Activated naive CD4-positive, alpha-beta T cell (primary cell): ENCODE results near the gene STXBP1.

Experiments
- DNase-seq, 4 experiments: peaks; one replicate each; lab custom pipeline; 2025; lab: John Stamatoyannopoulos, UW

The STXBP1 gene

GRCh38 chr9:127715470-127716337 lies 103.6 kb downstream of the STXBP1 start, which contains the start of the genes PTRH1 and TTC16:
TSS of gene PTRH1 (minus strand) at chr9:127715663. CDS start at chr9:127715639, 24 bp downstream.
TSS of gene TTC16 (plus strand) at chr9:127716079. CDS start at chr9:127716146, 67 bp downstream.
- peak; percentile 92 to 96 (median 92) for DNase-seq

DNA sequence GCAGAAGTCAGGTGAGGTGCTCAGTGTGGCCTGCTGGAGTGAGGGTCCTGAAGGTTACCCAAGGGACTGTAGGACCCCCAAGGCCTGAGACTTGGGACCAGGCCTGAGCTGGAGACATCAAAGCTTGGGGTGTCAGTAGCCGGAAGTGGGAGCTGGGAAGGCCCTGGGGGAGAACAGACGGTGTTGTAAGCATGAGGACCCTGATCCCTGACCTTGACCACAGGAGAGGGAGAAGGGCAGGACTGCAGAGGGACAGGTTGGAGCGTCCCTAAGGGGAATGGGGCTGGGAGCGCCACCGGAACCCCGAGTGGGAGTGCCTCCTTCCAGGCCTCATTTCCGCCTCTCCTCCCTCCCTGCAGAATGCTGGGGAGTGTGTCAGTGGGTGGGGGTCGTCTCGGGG lies 104.3 kb downstream of the STXBP1 start:
- DNase-seq: no peak

- DNase-seq: no peak
Measured at GRCh38 chr9:127717766-127718165, 105.7 kb downstream of the STXBP1 start.

- DNase-seq: peak in 1 of 4 experiments; percentile 15
Measured at GRCh38 chr9:127720031-127720864, 108.2 kb downstream of the STXBP1 start.

GRCh38 chr9:127720865-127721227 lies 108.8 kb downstream of the STXBP1 start:
- no peak for DNase-seq

DNA sequence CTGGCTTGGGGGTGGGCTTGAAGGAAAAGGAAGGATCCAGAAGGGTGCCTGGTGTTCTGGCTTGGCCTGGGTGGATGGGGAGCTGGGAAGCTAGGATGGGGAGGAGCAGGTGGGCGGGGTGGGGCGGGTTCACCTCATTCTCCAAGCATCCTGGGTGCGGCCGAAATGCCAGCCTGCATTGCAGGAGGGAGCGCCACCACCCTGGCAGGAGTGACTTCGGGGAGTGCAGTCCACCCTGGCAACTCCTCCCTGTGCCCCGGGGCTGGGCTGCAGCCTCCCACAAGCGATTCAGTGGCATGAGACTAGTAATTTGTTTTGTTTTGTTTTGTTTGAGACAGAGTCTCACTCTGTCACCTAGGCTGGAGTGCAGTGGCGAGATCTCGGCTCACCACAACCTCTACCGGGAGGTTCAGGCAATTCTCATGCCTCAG lies 109.3 kb downstream of the STXBP1 start:
- DNase-seq: no peak

GRCh38 chr9:127722055-127722745 lies 110.1 kb downstream of the STXBP1 start:
- DNase-seq: no peak

GRCh38 chr9:127723013-127723412 lies 110.9 kb downstream of the STXBP1 start:
- no peak for DNase-seq

DNA sequence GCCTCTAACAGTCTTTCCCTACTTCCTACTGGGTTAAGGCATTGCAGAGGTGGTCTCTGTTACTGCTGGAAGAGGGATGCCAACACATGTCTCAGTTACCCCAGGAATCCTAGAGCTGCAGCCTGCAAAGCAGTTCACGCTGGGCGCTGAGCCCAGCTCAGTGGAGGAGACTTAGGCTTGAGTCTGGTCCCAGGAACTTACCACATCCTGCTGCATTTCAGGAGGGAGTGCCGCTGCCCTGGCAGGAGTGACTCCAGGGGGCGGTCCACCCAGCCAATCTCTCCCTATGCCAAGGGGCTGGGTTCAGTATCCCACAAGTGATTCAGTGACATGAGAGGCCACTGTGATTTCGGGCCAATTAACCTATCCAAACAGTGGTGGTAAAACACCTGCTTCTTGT lies 111.4 kb downstream of the STXBP1 start:
- DNase-seq: no peak

DNA sequence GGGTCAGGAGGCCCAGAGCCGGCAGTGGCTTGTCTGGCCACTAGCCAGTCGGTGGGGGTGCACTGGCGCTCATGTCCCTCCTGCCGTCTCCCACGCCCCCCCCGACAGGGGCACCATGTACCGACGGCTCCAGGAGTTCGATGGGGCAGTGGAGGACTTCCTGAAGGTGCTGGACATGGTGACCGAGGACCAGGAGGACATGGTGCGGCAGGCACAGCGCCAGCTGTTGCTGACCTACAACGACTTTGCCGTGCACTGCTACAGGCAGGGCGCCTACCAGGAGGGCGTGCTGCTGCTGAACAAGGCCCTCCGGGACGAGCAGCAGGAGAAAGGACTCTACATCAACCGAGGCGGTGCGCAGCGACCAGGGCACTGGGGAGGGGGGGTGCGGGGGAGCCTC lies 111.9 kb downstream of the STXBP1 start:
- no peak for DNase-seq

GRCh38 chr9:127726871-127727270 lies 114.8 kb downstream of the STXBP1 start:
- no peak for DNase-seq

DNA sequence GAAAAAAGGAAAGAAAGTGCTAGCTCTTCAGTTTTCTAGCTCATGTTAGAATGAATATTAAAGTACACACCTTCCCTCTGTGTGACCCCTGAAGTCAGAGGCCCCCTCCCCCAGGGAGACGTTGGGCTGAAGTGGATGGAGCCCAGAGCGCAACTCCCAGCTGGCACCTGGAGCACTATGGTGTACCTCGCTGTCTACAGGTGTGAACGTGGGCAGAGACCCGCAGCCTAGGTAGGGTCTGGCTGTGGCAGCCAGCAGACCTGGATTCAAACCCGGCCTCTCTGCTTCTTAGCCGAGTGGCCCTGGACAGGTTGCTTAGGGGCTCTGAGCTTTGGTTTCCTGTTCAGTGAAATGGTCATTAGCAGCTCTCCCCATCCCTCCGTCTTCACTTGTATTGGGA lies 116.7 kb downstream of the STXBP1 start:
- no peak for DNase-seq

DNA sequence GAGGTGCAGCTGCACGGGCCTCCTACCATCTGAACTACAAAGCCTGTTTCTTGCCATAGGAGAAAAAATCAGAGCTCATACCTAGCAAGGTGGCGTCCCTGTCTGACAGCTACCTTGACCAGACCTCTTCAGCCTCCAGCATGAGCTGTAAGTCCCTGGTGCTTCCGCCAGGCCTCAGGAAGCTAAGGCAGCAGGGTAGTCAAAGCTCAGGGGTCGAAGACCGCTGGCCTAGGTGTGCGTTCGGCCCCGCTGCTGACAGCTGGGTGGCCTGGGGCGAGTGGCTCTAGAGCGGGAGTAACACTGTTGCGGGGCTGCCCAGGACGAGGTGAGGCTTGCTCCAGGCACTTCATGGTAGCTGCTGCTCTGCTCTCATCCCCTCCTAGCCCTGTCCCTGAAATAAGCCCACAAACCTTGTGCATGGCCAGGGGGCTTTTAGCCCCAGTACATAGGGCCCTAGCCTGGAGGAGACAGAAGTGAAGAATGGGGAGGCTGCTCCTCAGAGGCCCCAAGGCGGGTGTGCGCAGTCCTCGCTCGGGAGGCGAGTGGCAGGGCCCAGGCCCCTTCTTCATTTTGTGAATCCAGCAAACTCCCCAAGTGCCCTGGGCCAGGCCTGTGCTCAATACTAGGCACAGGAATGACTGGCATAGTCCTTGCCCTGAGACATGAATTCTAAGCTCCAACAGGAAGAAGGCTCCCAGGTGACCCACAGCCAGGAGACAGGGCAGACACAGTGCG lies 117.6 kb downstream of the STXBP1 start:
- DNase-seq: no peak

DNA sequence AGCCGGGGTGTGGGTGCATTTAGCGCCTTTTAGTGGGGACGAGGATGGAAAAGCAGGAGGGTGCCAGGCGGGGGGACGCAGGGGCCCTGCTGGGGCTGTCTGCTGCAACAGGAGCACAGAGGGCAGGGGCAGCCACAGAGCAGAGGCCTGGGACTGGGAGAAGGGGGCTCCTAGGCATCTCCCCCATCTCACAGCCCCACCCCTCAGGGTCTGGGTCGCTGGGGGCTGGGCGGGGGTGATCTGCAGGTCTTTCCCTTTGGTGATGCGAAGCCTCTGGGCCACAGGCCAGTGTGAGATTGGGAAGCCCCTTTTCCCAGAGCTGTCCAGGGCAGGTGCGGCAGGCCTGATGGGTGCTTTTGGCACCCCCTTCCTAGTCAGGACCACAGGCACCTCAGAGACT lies 118.2 kb downstream of the STXBP1 start:
- DNase-seq: no peak

DNA sequence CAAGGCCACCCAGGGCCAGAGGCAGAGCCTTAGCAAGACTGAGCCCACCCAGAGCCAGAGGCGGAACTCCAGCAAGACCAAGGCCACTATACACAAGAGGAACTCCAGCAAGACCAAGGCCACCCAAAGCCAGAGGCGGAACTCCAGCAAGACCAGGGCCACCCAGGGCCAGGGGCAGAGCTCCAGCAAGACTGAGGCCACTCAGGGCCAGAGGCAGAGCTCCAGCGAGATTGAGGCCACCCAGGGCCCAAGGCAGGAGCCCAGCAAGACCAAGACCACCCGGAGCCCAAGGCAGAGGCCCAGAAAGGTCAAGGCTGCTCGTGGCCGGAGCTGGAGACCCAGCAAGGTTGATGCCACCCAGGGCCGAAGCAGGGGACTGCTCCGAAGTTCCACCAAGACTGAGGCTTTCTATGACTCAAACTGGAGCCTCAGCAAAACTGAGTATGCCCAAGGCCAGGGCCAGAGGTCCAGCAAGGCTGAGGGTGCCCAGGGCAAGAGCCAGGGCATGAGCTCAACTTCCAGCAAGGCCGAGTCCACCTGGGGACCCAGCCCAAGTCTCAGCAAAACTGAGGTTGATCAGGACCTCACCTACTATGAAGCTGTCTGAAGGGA lies 118.8 kb downstream of the STXBP1 start:
- no peak for DNase-seq

DNA sequence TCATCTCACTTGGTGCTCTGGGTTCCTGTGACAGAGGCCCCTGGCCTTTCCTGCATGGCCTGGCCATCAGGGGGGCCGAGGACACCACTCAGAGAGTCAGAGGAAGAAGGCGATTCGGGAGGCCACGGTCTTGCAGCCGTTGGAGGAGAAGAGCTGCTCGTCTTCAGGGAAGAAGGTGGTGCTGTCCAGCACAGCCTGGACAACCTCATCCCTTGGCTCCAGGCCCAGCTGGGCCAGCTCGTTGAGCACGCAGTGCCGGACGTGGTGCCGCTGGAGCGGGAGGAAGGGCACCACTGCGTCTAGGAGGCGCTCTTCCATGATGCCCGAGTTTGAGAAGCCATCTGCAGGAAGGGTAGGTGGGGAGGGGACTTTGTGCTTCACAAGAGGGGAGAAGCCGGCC lies 119.9 kb downstream of the STXBP1 start:
- no peak for DNase-seq

- no peak for DNase-seq
Measured at GRCh38 chr9:127732444-127732843, 120.4 kb downstream of the STXBP1 start.

DNA sequence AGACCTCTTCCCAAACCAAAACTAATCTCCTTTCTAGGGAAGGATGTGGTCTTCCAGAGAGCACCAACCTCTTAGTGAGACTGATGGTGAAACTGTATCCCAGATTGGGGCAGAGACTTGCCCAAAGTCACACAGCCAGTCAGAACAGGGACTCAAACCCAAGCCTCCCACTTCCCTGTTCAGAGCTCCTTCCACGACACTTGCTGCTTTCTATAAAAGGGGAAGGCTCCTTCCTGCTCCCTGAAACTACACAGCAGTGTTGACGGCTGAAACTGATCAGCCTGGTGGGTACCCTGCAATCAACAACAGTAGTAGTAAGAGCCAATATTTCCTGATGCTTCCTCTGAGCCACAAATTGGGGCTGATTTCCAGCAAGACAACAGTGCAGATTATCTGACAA lies 121.5 kb downstream of the STXBP1 start:
- no peak for DNase-seq

- no peak for DNase-seq
Measured at GRCh38 chr9:127734247-127734746, 122.2 kb downstream of the STXBP1 start.

DNA sequence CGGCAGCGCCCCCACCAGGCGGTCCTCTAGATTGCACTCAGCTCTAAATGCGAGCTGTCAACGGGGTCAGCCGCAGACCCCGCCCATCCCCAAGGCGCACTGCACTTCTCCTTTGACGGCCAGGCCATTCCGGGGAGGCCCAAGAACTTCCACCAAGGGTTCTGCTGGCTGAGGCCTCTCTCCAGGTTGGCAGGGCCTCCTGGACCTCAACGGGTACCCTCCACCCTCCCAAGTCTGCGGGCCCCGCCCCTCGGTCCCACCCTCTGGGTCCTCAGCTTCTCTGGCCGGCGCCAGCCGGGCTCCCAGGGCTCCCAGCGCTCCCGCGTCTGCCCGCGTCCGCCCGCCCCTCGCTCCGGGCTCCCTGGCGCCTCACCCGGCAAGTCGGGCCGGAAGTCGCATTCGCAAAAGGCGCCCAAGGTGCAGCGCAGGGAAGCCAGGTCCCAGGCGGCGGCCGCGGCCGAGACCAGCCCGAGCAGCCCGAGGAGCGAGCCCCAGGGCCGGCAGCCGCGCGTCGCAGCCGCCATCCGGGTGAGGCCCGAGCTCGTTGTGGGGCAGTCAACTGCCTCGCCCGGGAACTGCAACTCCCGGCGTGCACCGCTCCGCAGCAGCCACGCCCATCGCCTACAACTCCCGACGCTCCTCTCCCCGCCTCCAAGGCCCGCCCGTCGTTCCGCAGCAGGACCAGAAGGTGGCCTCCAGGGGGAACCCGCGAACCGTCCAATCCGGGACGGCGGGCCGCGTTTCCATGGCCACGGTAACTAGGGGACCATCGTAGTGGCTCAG lies 122.9 kb downstream of the STXBP1 start, which contains the start of gene TOR2A:
TSS of gene TOR2A (minus strand) at position 548 of the 783 bp plus-strand sequence. CDS start at position 524, 24 bp downstream.
- peak; percentile 95 to 98 (median 96) for DNase-seq
